ENCODE results near the gene MESD.

The MESD gene

DNA sequence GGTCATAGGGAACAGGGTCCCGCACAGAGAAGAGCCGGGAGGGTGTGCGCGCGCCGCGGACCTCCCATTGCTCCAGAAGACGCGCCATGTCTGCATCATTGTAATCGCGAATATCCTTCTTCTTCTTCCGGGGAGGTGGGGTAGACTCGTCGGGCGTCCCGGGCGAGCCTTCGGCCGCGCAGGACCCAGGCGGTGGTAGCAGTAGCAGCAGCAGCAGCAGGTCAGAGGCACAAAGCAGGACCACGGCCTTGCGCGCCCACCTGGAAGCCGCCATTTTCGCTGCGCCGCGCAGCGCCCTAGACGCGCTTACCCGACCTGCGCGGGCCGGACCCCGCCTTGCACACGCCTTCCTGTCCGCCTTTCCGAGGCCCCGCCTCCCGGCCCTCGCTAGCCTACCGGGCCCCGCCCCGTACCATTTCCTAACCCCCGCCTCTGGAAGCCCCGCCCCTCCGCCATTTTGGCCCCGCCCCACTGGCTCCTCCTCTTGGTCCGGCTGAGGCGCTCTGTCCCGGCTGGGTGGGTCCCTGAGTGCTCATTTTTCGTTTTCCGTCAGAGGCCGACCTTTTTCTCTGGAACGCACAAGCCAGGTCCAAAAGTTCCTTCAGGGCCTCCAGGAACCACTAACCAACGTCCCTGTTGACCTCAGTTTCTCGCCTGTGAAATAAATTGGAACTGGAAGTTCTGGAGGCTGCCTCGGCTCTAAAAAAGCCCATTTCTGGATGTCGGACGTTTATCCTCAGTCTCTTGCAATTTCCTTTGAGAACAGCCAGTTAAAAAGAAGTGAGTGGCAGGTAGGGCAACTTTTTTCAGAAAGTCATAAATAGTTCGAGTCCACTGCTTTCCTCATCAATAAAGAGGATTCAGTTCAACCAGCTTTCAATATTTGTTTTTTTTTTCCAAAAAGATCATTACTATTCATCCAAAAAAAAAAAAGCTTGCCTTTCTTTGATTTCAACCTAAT lies at the start of gene MESD:
Gene MESD (minus strand): TSS at position 302 of the 961 bp plus-strand sequence. CDS start 28 bp downstream, at position 274.
- DNase-seq (ENCODE audit: low read depth in 4 of 4, low spot score in 1 of 4), result peak; percentile 97 to 100 (median 98)

DNA sequence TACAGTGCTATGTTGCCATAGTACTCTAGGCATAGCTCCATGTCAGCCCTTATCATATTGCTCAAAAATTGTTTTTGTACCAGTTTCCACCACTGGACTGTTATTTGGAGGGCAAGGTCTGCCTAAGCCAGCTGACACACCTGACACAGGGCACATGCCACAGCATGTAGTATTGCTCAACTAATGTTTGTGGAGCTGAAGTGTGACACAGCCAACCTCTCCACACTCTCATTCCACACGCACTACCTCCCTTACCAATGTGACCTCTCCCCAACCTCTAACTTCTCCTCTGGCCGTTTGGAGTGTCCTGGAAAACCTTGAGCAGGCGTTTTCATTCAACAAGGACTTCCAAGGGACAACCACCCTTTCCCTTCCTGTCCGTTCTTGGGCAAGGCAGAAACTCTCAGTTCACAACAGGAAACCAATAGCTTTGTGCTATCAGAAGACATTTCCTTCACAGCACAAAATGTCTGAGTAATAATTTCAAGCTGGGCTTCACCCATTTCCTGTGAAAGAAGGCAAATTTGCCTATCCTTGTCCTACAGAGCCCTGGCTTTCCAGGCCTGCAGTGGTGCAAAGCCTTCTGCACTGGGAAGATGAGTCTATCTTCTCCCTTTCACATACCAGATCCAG lies 49.5 kb upstream of the MESD start:
- DNase-seq (ENCODE audit: low read depth in 4 of 4, low spot score in 1 of 4), result no peak

DNA sequence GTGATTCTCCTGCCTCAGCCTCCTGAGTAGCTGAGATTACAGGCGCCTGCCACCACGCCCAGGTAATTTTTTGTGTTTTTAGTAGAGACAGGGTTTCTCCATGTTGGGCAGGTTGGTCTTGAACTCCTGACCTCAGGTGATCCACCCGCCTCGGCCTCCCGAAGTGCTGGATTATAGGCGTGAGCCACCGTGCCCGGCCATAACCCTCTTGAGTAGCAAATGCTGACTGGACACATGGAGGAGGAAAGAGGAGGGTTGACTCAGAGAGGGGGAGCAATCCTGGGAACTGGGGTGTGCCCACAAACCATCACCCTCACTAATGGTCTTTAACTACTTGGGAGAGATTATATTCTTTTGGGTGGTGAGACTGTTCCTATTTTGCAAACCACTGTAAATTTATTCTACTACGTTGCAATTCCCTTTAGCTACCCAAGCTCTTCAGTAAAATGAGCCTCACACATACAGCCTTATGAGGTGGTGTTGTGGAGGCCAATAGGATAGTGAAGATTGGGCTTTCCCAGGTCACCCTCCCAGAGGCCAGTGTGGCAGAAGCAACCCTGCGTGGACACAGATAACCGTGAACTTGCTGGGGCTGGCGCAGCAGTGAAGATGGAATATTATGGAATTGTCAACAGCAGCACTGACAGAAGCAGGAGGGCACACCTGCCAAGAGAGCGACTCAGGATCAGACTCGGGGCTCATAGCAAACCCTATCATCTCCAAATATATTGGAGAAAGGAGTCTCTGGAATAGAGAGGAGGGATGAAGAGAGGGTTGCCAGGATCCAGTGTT lies 48.5 kb upstream of the MESD start:
- no peak for DNase-seq (ENCODE audit: low read depth in 4 of 4, low spot score in 1 of 4)

DNA sequence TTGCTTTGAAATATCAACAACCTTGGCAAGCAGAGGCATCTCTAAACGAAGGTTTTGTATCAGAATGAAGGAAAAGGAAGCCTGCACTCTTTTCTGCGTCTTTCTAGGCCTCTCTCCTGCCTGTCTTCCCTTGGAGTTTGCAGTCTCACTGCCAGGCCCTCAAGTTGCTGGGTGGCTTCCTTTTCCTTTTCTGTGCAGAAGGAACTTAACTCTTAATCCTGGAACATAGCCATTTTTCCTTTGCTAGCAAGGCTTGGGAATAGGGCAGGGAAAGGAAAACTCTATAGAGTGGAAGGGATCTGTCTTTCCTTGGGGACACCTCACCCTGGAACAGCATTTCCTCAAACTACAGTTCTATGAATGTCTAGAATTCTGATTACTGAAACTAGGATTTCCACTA lies 43.9 kb upstream of the MESD start:
- no peak for DNase-seq (ENCODE audit: low read depth in 4 of 4, low spot score in 1 of 4)

DNA sequence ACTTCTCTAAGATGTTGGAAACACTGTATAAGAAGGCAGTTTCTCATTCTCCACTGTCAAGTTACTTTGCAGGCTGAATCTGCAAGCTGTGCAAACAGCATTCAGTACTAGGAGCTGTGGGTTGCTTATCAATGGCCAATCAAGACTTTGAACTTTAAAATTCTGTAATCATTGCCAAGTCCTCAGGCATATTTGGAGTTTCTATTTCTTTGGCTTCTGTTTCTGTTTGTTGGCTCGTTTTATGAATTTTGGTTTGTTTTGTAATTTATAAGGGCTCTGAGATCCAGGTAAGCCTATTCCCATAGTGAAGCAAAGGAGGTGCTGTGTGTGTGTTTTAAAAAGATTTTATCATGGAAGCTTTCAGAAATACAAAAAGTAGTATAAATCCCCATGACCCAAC lies 43.2 kb upstream of the MESD start:
- DNase-seq (ENCODE audit: low read depth in 4 of 4, low spot score in 1 of 4), result no peak

DNA sequence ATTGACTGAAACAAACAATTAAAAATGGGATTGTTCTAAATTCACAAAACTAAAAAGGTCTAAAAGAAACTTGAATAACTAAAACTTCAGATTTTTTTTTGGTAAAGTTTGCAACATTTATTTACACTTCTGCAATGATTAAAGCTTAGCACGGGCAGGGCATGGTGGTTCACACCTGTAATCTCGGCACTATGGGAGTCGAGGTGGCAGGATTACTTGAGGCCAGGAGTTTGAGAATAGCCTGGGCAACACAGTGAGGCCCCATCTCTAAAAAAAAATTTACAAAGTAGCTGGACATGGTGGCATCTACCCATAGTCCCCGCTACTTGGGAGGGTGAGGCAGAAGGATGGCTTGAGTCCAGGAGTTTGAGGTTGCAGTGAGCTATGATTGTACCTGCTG lies 42.7 kb upstream of the MESD start:
- DNase-seq (ENCODE audit: low read depth in 4 of 4, low spot score in 1 of 4), result no peak

DNA sequence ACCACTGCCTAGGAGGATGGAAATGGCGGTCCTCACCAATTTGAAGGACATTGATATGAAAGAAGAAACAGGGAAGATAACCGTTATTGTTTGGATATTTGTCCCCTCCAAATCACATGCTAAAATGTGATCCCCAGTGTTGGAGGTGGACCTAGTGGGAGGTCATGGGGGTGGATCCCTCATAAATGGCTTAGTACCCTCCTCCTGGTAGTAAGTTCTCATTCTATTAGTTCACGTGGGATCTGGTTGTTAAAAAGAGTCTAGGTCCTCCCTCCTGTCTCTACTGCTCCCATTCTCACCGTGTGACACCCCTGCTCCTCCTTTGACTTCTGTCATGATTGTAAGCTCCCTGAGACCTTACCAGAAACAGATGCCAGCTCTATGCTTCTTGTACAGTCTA lies 41.6 kb upstream of the MESD start:
- DNase-seq (ENCODE audit: low read depth in 4 of 4, low spot score in 1 of 4), result no peak

DNA sequence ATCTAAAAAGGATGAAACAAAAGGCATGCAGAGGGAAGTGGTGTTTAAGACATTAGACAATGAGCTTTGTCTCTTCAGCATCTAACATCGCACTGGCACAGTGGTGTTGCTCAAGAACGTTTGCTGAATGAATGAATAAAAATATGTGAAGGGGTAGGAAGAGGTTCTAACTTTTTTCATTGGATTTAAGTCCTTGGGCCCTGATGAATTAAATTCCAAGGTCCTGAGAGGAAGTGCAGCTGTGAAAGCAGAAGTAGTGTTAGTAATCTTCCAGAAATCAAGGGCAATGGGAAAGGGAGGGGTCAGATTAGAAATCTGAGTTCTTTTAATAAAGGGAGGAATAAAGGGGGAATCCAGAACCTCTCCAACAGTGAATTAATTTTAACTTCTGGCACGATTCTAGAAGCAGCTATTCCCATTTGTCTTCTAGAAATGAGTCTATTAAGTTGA lies 40.7 kb upstream of the MESD start:
- DNase-seq (ENCODE audit: low read depth in 4 of 4, low spot score in 1 of 4), result no peak

DNA sequence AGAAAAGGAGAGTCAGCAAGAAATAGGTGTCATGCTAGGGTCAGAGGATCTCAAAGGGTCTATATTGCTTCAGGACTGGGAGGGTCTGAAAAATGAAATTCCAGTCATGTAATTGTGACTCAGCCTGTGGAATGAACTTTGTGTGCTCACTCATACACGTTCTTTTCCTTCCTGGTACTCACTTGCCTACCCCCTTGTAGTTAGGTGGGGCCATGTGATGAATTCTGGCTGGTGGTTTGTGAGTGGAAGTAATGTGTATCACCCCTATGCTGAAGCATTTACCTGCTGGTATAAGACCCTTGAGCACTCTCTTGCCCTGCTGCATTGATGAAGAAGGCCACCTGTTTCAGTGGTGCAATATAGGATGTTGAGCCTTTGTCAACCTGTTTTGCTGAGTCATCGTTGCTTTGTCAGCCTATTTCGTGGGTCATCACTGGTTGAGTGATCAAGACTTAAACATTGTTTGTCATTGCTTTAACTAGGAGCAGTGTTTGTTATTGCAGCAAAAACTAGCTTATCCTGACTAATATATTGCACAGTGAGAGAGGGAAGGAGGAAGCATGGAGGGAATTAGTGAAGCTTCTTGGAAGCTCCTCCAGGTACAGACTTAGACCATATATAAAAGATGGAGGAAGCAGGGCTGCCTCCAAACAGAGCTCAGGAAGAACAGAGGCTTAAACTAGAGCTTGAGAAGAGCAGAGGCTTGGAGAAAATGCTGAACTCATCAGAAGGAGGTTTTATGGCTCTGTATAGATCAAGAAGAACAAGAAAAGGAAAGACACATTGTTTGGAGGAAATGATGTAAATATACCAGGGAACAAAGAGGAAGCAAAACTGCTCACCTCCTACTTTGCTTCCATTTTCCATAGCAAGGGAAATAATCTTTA lies 40.0 kb upstream of the MESD start:
- DNase-seq (ENCODE audit: low read depth in 4 of 4, low spot score in 1 of 4), result no peak

DNA sequence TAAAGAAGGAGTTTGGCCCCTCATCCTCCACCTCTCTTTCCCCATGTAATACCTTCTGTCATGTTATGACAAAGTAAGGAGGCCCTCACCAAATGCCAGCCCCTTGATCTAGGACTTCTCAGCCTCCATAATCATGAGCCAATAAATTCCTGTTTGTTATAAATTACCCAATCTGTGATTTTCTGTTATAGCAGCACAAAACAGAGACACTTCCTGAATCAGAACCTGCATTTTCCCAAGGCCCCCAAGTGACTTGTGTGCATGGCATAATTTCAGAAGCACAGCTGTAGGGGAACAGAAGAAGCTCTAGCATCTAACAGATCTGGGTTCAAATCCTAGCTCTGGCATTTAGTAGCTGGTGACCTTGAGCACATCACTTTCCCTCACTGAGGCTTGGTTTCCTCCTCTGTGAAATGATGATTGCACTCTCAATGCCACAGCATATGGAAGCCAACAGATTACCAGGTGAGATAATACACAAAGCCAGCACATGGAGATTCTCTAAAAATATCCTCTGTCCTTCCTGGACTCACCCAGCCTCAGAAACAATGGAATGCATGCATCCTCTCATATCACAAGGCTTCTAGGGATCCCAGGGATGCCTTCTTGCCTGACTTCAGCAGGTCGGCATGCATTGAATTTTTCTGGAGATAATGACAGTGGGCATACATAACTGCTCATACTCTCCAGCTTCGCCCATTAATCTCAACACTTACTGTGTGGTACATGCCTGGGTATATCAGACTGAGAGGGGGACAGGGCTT lies 37.4 kb upstream of the MESD start:
- DNase-seq (ENCODE audit: low read depth in 4 of 4, low spot score in 1 of 4), result no peak

DNA sequence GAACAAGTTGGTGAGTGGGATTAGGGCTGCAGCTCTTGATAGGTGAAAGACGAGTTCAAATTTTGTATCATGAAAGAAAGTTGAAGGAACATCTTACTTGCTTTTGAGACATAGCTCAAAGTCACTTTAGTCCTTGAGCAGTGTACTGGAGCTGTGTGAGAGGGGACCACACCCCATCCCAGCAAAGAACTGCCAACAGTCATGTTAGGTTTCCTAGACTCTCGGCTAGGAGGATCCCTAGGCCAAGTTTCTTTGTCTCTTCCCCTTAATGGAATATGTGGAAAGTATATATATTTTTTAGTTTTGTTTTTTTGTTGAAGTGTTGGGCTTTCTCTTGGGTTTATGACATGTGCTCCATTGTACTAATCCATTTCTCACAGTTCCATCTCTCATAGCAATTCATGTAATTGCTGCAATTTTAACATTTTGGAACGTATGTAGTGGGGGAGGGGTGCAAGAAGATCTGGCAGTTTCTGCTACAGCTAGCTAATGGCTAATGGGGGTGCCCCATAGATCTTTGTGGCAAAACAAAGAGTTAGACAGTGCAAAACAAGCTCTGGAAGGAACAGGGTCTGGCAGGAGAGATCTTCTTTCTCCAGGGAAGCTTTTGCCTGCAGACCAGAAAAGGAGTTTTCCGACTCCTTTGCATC lies 36.2 kb upstream of the MESD start:
- no peak for DNase-seq (ENCODE audit: low read depth in 4 of 4, low spot score in 1 of 4)

DNA sequence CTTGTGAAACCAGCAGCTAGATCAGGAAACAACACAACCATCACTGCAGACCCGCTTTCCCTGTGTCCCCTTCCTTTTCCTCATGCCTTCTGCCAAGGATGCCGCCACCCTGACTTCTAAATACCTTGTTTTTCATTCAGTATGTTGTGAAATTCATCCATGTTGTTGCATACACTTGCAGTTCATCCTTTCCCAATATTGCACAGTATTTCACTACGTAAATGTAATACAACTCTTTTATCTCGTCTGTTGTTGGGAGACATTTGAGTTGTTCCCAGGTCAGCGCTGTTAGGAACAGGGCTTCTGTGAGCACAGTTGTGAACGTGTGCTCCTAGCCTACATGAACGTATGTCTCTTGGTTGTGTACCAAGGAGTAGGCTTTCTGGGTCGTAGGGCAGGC lies 35.3 kb upstream of the MESD start:
- DNase-seq (ENCODE audit: low read depth in 4 of 4, low spot score in 1 of 4), result no peak

DNA sequence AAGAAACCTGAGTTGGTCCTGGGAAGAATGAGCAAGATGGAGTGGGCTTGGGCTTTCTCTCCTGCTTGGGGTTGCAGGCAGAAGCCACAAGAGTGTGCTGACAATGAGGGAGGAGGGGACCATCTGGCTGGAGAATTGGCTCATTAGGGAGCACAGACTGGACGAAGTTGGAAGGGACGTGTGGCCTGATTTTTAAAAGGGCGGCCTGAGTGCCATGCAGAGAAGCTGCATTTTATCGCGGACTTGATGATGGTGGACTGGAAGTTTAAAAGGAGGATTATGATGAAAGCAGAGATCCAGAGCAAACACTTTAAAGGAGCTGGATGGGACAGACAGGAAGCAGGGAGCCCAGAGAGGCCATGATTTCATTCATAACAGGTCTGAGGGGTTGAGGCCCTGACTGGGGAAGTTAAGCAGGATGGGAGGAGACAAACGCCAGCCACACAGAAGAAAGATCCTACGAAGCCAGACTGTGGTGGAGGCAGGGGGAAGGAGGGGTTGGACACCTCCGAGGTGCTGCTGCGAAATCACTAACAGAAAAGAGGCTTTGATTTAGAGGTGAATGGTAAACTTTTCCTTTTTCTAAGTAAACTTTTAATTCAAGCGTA lies 34.8 kb upstream of the MESD start:
- no peak for DNase-seq (ENCODE audit: low read depth in 4 of 4, low spot score in 1 of 4)

DNA sequence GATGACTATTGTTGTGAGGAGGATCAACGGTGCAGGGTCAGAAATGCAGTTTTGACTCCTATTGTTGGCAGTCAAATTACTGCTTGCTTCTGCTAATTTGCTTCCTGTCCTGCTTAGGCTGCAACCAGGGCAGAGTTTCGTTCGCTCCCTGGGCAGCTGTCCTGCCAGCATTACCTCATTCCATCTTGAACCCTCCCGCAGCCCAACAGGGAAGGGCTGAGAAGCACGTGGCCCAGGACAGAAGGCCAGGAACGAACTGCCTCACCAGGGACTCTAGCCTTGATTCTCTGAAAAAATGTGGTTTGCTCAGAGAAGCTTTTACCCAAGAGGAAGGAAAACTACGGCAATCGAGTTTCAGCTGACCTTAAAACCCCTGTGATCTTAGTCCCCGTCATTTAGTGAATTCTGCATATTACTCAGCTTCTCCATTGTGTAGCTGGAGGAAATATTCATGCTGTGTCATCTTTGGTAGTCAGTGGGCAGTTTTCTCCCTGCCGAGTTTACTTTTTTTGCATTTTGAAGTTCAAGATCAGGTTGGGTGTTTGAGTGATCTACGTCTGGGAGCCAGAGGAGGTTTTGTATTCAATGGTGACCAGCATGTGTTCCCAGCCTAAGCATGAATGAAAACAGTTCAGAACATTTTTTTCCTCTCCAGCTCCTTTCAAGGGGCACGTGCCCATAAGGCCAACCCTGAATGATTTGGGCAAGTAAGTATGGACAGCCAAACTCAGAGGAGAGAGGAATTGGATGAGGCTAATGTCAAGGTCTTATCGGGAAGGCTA lies 34.1 kb upstream of the MESD start:
- peak in 1 of 4 experiments; percentile 3 for DNase-seq (ENCODE audit: low read depth in 4 of 4, low spot score in 1 of 4)

DNA sequence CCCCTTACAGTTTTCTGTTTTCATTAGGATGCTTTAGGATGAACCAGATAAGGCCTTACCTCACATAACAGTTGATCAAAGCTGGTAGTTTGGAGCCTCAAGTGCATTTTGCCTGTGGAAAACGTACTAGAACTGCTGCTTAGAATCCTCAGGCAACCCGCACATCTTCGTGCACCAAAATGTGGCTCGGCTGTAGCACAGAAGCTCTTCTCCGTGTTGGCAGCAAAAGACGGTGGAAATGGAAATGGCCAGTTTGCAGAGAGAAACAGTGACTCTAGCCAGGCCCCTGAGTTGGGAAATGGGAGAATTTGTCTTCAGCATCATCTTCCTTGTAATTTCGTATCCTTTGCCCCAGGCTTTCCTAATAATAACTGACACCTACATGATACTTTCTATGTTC lies 31.7 kb upstream of the MESD start:
- no peak for DNase-seq (ENCODE audit: low read depth in 4 of 4, low spot score in 1 of 4)

DNA sequence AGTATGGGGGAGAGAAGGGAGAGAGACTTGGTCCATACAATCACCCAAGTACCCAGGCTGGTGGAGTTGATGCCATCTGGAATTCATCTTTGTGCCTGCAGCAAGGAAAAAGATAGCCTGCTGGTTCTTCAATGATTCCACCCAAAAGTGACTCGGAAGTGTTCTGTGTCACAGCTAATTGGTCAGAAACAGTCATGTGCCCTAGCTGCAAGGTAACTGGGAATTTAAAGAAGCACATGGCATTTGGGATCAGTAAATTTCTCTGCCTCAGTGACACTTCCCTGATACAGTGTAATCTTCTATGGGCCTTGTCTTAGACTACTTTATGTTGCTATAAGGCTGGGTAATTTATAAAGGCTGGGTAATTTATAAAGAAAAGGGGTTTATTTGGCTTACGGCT lies 28.6 kb upstream of the MESD start:
- DNase-seq (ENCODE audit: low read depth in 4 of 4, low spot score in 1 of 4), result no peak

DNA sequence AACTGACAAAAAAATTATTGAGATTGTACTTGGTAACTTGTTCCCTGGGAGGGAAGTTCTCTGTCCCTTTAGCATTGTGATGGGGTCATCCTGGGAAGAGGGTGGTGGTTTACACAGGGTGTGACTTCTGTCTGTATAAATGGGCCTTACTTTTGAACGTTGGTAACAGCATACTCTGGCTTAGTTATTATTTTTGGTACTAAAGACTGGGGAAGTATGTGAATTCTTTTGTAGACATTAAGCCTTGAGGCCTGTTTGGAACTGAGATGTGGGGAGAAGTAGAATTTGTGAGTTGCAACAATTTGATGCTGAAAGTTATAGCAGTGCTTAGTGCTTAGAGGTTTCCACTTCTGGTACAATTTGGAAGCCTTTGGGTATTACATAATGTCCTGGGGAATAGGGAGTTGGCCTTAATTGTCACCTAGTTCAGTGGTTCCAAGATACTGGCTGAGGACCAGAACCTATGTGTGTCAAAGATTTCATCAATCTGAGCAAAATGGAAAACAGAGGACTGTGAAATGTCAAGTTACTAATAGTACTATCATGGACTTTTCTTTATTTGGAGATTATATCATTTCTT lies 27.0 kb upstream of the MESD start:
- no peak for DNase-seq (ENCODE audit: low read depth in 4 of 4, low spot score in 1 of 4)

Data from stimulated activated CD4-positive, alpha-beta T cell treated with anti-CD3 and anti-CD28 coated beads, Interleukin-1b, Interleukin-23, amount 100 ng/mL, for 24 hours (primary cell).